Measurements from ENCODE around the gene C17orf67.

The C17orf67 gene

GRCh38 chr17:56833809-56834379, at the start of gene C17orf67, which contains the start of gene DGKE:
Gene C17orf67 (minus strand): TSS chr17:56833920. CDS start chr17:56815810, 18,110 bp downstream.
Gene DGKE (plus strand): TSS chr17:56834151. CDS start chr17:56834796, 645 bp downstream.
- peak; percentile 99 for DNase-seq

- DNase-seq, result no peak
These were observed 48.1 kb upstream of the C17orf67 start for GRCh38 chr17:56881685-56882295.

- DNase-seq, result no peak
These were observed 46.9 kb upstream of the C17orf67 start for GRCh38 chr17:56880571-56880970.

GRCh38 chr17:56880133-56880532, 46.4 kb upstream of the C17orf67 start:
- no peak for DNase-seq

- no peak for DNase-seq
These were observed 45.6 kb upstream of the C17orf67 start for GRCh38 chr17:56879280-56879679.

- no peak for DNase-seq
These were observed 43.1 kb upstream of the C17orf67 start for GRCh38 chr17:56876766-56877179.

- no peak for DNase-seq
These were observed 36.4 kb upstream of the C17orf67 start for GRCh38 chr17:56870081-56870651.

- DNase-seq, result no peak
These were observed 35.0 kb upstream of the C17orf67 start for GRCh38 chr17:56868716-56869115.

- no peak for DNase-seq
These were observed 34.2 kb upstream of the C17orf67 start for GRCh38 chr17:56867948-56868376.

GRCh38 chr17:56866496-56866895, 32.8 kb upstream of the C17orf67 start:
- DNase-seq, result no peak

- no peak for DNase-seq
These were observed 32.4 kb upstream of the C17orf67 start for GRCh38 chr17:56866076-56866475.

GRCh38 chr17:56863974-56864373, 30.3 kb upstream of the C17orf67 start:
- DNase-seq, result no peak

GRCh38 chr17:56861899-56862298, 28.2 kb upstream of the C17orf67 start:
- no peak for DNase-seq

GRCh38 chr17:56851008-56851407, 17.3 kb upstream of the C17orf67 start:
- no peak for DNase-seq

- no peak for DNase-seq
These were observed 16.9 kb upstream of the C17orf67 start for GRCh38 chr17:56850591-56850990.

GRCh38 chr17:56849131-56849530, 15.4 kb upstream of the C17orf67 start:
- no peak for DNase-seq

- no peak for DNase-seq
These were observed 13.4 kb upstream of the C17orf67 start for GRCh38 chr17:56847106-56847505.

GRCh38 chr17:56845934-56846333, 12.2 kb upstream of the C17orf67 start:
- no peak for DNase-seq

- no peak for DNase-seq
These were observed 8.9 kb upstream of the C17orf67 start for GRCh38 chr17:56842577-56842976.

- DNase-seq, result no peak
These were observed 5.0 kb upstream of the C17orf67 start for GRCh38 chr17:56838687-56839086.

- no peak for DNase-seq
These were observed 1.5 kb upstream of the C17orf67 start for GRCh38 chr17:56835264-56835585.

GRCh38 chr17:56834380-56835263, 902 bp upstream of the C17orf67 start:
- peak; percentile 89 for DNase-seq

GRCh38 chr17:56833057-56833808, 487 bp downstream of the C17orf67 start:
- peak; percentile 89 for DNase-seq
